A549 (cell line): ENCODE measurements around the gene DYSF. TPM values are rescaled to one million over a fixed set of nuclear protein-coding genes. Genes with fewer than 3 reads are reported as not detected.
A peak's percentile ranks its signal among the peaks of the same experiment; 100 is the strongest.

Experiments
- ATOH8 ChIP-seq: fragments of 250-450 bp; sonication (Bioruptor Pico); IDR thresholded peaks from 2 replicates; pipeline ENCODE4 v1.5.0; 2020; ENCODE audit warnings: low read depth, mild to moderate bottlenecking, moderate library complexity
- BCL3 ChIP-seq: fragments of >200 bp; sonication (Bioruptor Twin); formaldehyde crosslinking; IDR thresholded peaks from 3 replicates; pipeline ENCODE4 v1.6.1; 2016
- CBX8 ChIP-seq: fragments of 200-600 bp; sonication (generic); IDR thresholded peaks from 2 replicates; pipeline ENCODE4 v1.6.1; 2016
- CEBPB ChIP-seq, 2 experiments: fragments of >200 bp in 1 of 2; sonication (Bioruptor Twin) in 1 of 2; formaldehyde crosslinking in 1 of 2; IDR thresholded peaks; 2 replicates each; pipeline ENCODE4 v1.6.1; 2012 to 2016
- CHD2 ChIP-seq: fragments of 150-350 bp; IDR thresholded peaks from 2 replicates; pipeline ENCODE4 v1.6.1; 2014; ENCODE audit warnings: low read length; ENCODE audit not compliant: partially characterized antibody
- CHD4 ChIP-seq: fragments of 200-600 bp; sonication (generic); IDR thresholded peaks from 2 replicates; pipeline ENCODE4 v1.6.1; 2016; ENCODE audit warnings: antibody characterized with exemption, mild to moderate bottlenecking, borderline replicate concordance
- CTCF ChIP-seq: fragments of >200 bp; sonication (Bioruptor Twin); formaldehyde crosslinking; IDR thresholded peaks from 3 replicates; pipeline ENCODE4 v1.5.1; 2016
- E2F6 ChIP-seq: IDR thresholded peaks from 2 replicates; pipeline ENCODE4 v1.6.1; 2012; ENCODE audit warnings: low read depth, borderline replicate concordance
- EHMT2 ChIP-seq: fragments of 200-600 bp; sonication (generic); IDR thresholded peaks from 2 replicates; pipeline ENCODE4 v1.6.1; 2016; ENCODE audit warnings: antibody characterized with exemption, low read depth, mild to moderate bottlenecking, moderate library complexity
- EP300 ChIP-seq, 2 experiments: fragments of >200 bp; sonication (Bioruptor Twin); formaldehyde crosslinking; IDR thresholded peaks; 2 replicates in 1 of 2; 3 replicates in 1 of 2; pipeline ENCODE4 v1.6.1; 2016 to 2017
- ESRRA ChIP-seq: fragments of 150-350 bp; IDR thresholded peaks from 2 replicates; pipeline ENCODE4 v1.6.1; 2014; ENCODE audit warnings: mild to moderate bottlenecking, low read length, borderline replicate concordance
- FOSB ChIP-seq: fragments of 250-450 bp; sonication (Bioruptor Pico); IDR thresholded peaks from 2 replicates; pipeline ENCODE4 v1.5.0; 2020; ENCODE audit warnings: mild to moderate bottlenecking, moderate library complexity
- FOXS1 ChIP-seq: fragments of 250-450 bp; sonication (Bioruptor Pico); IDR thresholded peaks from 2 replicates; pipeline ENCODE4 v1.5.0; 2020; ENCODE audit warnings: mild to moderate bottlenecking, moderate library complexity
- HES2 ChIP-seq: fragments of >200 bp; sonication (Bioruptor Twin); formaldehyde crosslinking; IDR thresholded peaks from 2 replicates; pipeline ENCODE4 v1.6.1; 2016
- HEYL ChIP-seq: fragments of 250-450 bp; sonication (Bioruptor Pico); IDR thresholded peaks from 2 replicates; pipeline ENCODE4 v1.8.0; 2021; ENCODE audit warnings: mild to moderate bottlenecking, moderate library complexity
- JUN ChIP-seq, 2 experiments: fragments of >200 bp; sonication (Bioruptor Twin); formaldehyde crosslinking; IDR thresholded peaks; 2 replicates in 1 of 2; 3 replicates in 1 of 2; pipeline ENCODE4 v1.6.1; 2016 to 2017
- MYC ChIP-seq: IDR thresholded peaks from 2 replicates; pipeline ENCODE4 v1.6.1; 2012; ENCODE audit warnings: mild to moderate bottlenecking, inconsistent platforms, low read length, improper control_type of control experiment, borderline replicate concordance
- PBX3 ChIP-seq: IDR thresholded peaks from 2 replicates; pipeline ENCODE4 v1.6.1; 2012
- PHF8 ChIP-seq: fragments of 200-600 bp; sonication (generic); IDR thresholded peaks from 2 replicates; pipeline ENCODE4 v1.6.1; 2016; ENCODE audit warnings: low read depth, mild to moderate bottlenecking, antibody characterized with exemption, moderate library complexity, borderline replicate concordance
- POLR2AphosphoS2 ChIP-seq: conservative IDR thresholded peaks from 2 replicates; pipeline ENCODE4 v1.6.1; 2012; ENCODE audit warnings: low read length, improper control_type of control experiment, inconsistent platforms
- RARB ChIP-seq: fragments of 250-450 bp; sonication (Bioruptor Pico); IDR thresholded peaks from 2 replicates; pipeline ENCODE4 v1.8.0; 2021; ENCODE audit warnings: mild to moderate bottlenecking, moderate library complexity
- RCOR1 ChIP-seq: fragments of 150-350 bp; IDR thresholded peaks from 2 replicates; pipeline ENCODE4 v1.6.1; 2014; ENCODE audit warnings: antibody characterized with exemption, low read length, low read depth
- RNF2 ChIP-seq: fragments of 200-600 bp; sonication (generic); IDR thresholded peaks from 2 replicates; pipeline ENCODE4 v1.6.1; 2016; ENCODE audit warnings: low read depth, mild to moderate bottlenecking, antibody characterized with exemption, moderate library complexity, borderline replicate concordance
- SMC3 ChIP-seq: fragments of >200 bp; sonication (Bioruptor Twin); formaldehyde crosslinking; IDR thresholded peaks from 3 replicates; pipeline ENCODE4 v1.6.1; 2018; ENCODE audit warnings: inconsistent platforms
- SREBF2 ChIP-seq: fragments of 450-650 bp; IDR thresholded peaks from 2 replicates; pipeline ENCODE4 v1.6.1; 2014; ENCODE audit warnings: mild to moderate bottlenecking, moderate library complexity
- TP53 ChIP-seq: fragments of 250-450 bp; sonication (Bioruptor Pico); IDR thresholded peaks from 2 replicates; pipeline ENCODE4 v1.5.0; 2021; ENCODE audit warnings: mild to moderate bottlenecking, moderate library complexity
- ZC3H11A ChIP-seq: fragments of 450-650 bp; IDR thresholded peaks from 2 replicates; pipeline ENCODE4 v1.6.1; 2014; ENCODE audit warnings: antibody characterized with exemption, mild to moderate bottlenecking
- ZNF302 ChIP-seq: fragments of 250-450 bp; sonication (Bioruptor Pico); IDR thresholded peaks from 2 replicates; pipeline ENCODE4 v1.9.0; 2021; ENCODE audit warnings: inconsistent platforms, mild to moderate bottlenecking, moderate library complexity
- ZSCAN20 ChIP-seq: fragments of 250-450 bp; sonication (Bioruptor Pico); IDR thresholded peaks from 2 replicates; pipeline ENCODE4 v1.8.0; 2022; ENCODE audit warnings: mild to moderate bottlenecking, moderate library complexity
- polyA plus RNA-seq, 4 experiments: library from polyadenylated mRNA; depleted of rRNA in 3 of 4; stranded (reverse); fragments of >200 nt; fragmentation: RNase III in 1 of 4; extraction: RNeasy Plus Mini Kit Qiagen cat#74134 plus additional on column Dnase treatment in 1 of 4; gene quantifications; 2 replicates in 3 of 4; 3 replicates in 1 of 4; pipeline ENCODE4 v1.2.3, GENCODE V29; 2011 to 2017

DYSF gene
- polyA plus RNA-seq, 2 of the 4 experiments (the other 2 are of a cell fraction) = 0.36 to 0.98 TPM

- TF ChIP-seq CEBPB (IDR thresholded peaks at IDR 0.05) (no peak), ATOH8 (no peak), E2F6 (no peak), RNF2 (no peak), SMC3 (peak; percentile 38; the same call in 1 of the 3 replicates), HEYL (no peak), TP53 (CRISPR knock-in tag) (no peak), ESRRA (no peak), FOSB (CRISPR knock-in tag) (no peak), PBX3 (no peak), RARB (CRISPR knock-in tag) (no peak), CHD4 (no peak), EP300 (IDR thresholded peaks at IDR 0.05) (no peak), EHMT2 (no peak), CBX8 (no peak), CTCF (peak; percentile 88), HES2 (no peak), ZNF302 (no peak), PHF8 (no peak), POLR2AphosphoS2 (no peak), BCL3 (no peak), ZC3H11A (no peak), RCOR1 (no peak), JUN (IDR thresholded peaks at IDR 0.05) (no peak), MYC (peak; percentile 34; the same call in 1 of the 2 replicates), ZSCAN20 (CRISPR knock-in tag) (no peak), SREBF2 (no peak), FOXS1 (CRISPR knock-in tag) (no peak), CHD2 (no peak)
- TF ChIP-seq, all 56 proteins: peak for 5
Measured at GRCh38 chr2:71460595-71461303, 7.4 kb downstream of the DYSF start (continued).
